Measurements from ENCODE around the gene LARP1.

- TF ChIP-seq ESRRG (CRISPR knock-in tag; IDR thresholded peaks at IDR 0.05) = no peak
- no peak for TF ChIP-seq PATZ1 (CRISPR knock-in tag; IDR thresholded peaks at IDR 0.05; ENCODE audit: borderline replicate concordance)
- TF ChIP-seq PPARA (CRISPR knock-in tag; IDR thresholded peaks at IDR 0.05; ENCODE audit: borderline replicate concordance) = no peak
- TF ChIP-seq ARNTL (CRISPR knock-in tag; IDR thresholded peaks at IDR 0.05; ENCODE audit: borderline replicate concordance, low read depth) = no peak
- no peak for TF ChIP-seq TSHZ2 (CRISPR knock-in tag; IDR thresholded peaks at IDR 0.05)
- TF ChIP-seq ZFP30 (CRISPR knock-in tag; IDR thresholded peaks at IDR 0.05) = no peak
- no peak for TF ChIP-seq ZFP3 (CRISPR knock-in tag; IDR thresholded peaks at IDR 0.05)
These were observed 106.8 kb downstream of the LARP1 start for GRCh38 chr5:154861946-154862345.
